Measurements from ENCODE around the gene SHANK3. TPM values are rescaled to one million over a fixed set of nuclear protein-coding genes. Genes with fewer than 3 reads are reported as not detected.

SHANK3 gene
- total RNA-seq, 4 donors from 2014 or later = 2.7 to 30.3 (median 6.3) TPM

- H3K27me3 ChIP-seq = no peaks in the 10 kb centered on the region
- no peaks in the 10 kb centered on the region for H3K9me3 ChIP-seq
- in situ Hi-C loops (cut with MboI; ENCODE audit: low pct_ligation_motif_present in 1 of 4, low pct_unique_long_range_greater_than_20kb in 1 of 4, low sequenced_read_pairs in 3 of 4) (no loop called here), intact Hi-C loops (cut with DNase I; ENCODE audit: low total_unique reads) (no loop called here)
- no peak overlapping the region for H3K4me3 ChIP-seq
- no peak overlapping the region for H3K27ac ChIP-seq
- no peak for DNase-seq
- 83% methylated on average over 6 of the region's 6 CpGs; no CpG with 5 or more reads in 1 of the 2 donors for WGBS, 2 donors (ENCODE audit: low coverage in 1 of 2)
- TF ChIP-seq EP300 (IDR thresholded peaks at IDR 0.05; ENCODE audit: low read depth) (no peak), CTCF (IDR thresholded peaks at IDR 0.05) (no peak), POLR2AphosphoS5 (IDR thresholded peaks at IDR 0.05) (no peak), POLR2A (IDR thresholded peaks at IDR 0.05) (no peak)
- no peaks in the 10 kb centered on the region for H3K36me3 ChIP-seq
- peaks cover 0 to 5% (median 0%) of the 10 kb centered on the region in 4 donors for H3K4me1 ChIP-seq
Measured at GRCh38 chr22:50708996-50709395, 36.4 kb downstream of the SHANK3 start.

GRCh38 chr22:50710221-50710620 lies 37.6 kb downstream of the SHANK3 start:
- no peak for DNase-seq
- WGBS, 2 donors (ENCODE audit: low coverage in 1 of 2) = 51 to 70% methylated on average over 4 to 6 of the region's 6 CpGs
- Histone ChIP-seq H3K9me3 (no peaks in the 10 kb centered on the region), H3K27ac (no peak overlapping the region), H3K4me1 (peaks cover 0 to 2% (median 0%) of the 10 kb centered on the region in 4 donors), H3K36me3 (no peaks in the 10 kb centered on the region), H3K27me3 (no peaks in the 10 kb centered on the region), H3K4me3 (no peak overlapping the region)
- intact Hi-C loops (cut with DNase I; ENCODE audit: low total_unique reads) (no loop called here), in situ Hi-C loops (cut with MboI; ENCODE audit: low pct_ligation_motif_present in 1 of 4, low pct_unique_long_range_greater_than_20kb in 1 of 4, low sequenced_read_pairs in 3 of 4) (no loop called here)
- TF ChIP-seq EP300 (IDR thresholded peaks at IDR 0.05; ENCODE audit: low read depth) (no peak), CTCF (IDR thresholded peaks at IDR 0.05) (no peak), POLR2AphosphoS5 (IDR thresholded peaks at IDR 0.05) (no peak), POLR2A (IDR thresholded peaks at IDR 0.05) (no peak)

GRCh38 chr22:50710886-50711285 lies 38.3 kb downstream of the SHANK3 start:
- DNase-seq = no peak
- H3K27me3 ChIP-seq = no peaks in the 10 kb centered on the region
- no peak overlapping the region for H3K4me3 ChIP-seq
- H3K4me1 ChIP-seq = no peaks in the 10 kb centered on the region
- intact Hi-C loops (cut with DNase I; ENCODE audit: low total_unique reads) (no loop called here), in situ Hi-C loops (cut with MboI; ENCODE audit: low pct_ligation_motif_present in 1 of 4, low pct_unique_long_range_greater_than_20kb in 1 of 4, low sequenced_read_pairs in 3 of 4) (no loop called here)
- H3K27ac ChIP-seq = no peak overlapping the region
- WGBS, 2 donors (ENCODE audit: low coverage in 1 of 2) = 86 to 93% methylated on average over 21 to 38 of the region's 38 CpGs
- no peaks in the 10 kb centered on the region for H3K9me3 ChIP-seq
- TF ChIP-seq POLR2AphosphoS5 (IDR thresholded peaks at IDR 0.05) = no peak
- TF ChIP-seq EP300 (IDR thresholded peaks at IDR 0.05; ENCODE audit: low read depth) = no peak
- TF ChIP-seq POLR2A (IDR thresholded peaks at IDR 0.05) = no peak
- TF ChIP-seq CTCF (IDR thresholded peaks at IDR 0.05) = no peak
- no peaks in the 10 kb centered on the region for H3K36me3 ChIP-seq

- intact Hi-C loops (cut with DNase I; ENCODE audit: low total_unique reads) (no loop called here), in situ Hi-C loops (cut with MboI; ENCODE audit: low pct_ligation_motif_present in 1 of 4, low pct_unique_long_range_greater_than_20kb in 1 of 4, low sequenced_read_pairs in 3 of 4) (no loop called here)
- no peak overlapping the region for H3K4me3 ChIP-seq
- no peaks in the 10 kb centered on the region for H3K36me3 ChIP-seq
- no peaks in the 10 kb centered on the region for H3K9me3 ChIP-seq
- no peaks in the 10 kb centered on the region for H3K27me3 ChIP-seq
- WGBS, 2 donors (ENCODE audit: low coverage in 1 of 2) = 86% methylated on average over 16 of the region's 16 CpGs; no CpG with 5 or more reads in 1 of the 2 donors
- no peaks in the 10 kb centered on the region for H3K4me1 ChIP-seq
- TF ChIP-seq POLR2AphosphoS5 (IDR thresholded peaks at IDR 0.05) = no peak
- no peak for TF ChIP-seq POLR2A (IDR thresholded peaks at IDR 0.05)
- no peak for TF ChIP-seq CTCF (IDR thresholded peaks at IDR 0.05)
- TF ChIP-seq EP300 (IDR thresholded peaks at IDR 0.05; ENCODE audit: low read depth) = no peak
- DNase-seq = no peak
- H3K27ac ChIP-seq = no peak overlapping the region
Measured at GRCh38 chr22:50711446-50712340, 39.1 kb downstream of the SHANK3 start.

All from transverse colon (tissue), 4 donors.